H1 (cell line): ENCODE results near the gene CYLD. TPM values are rescaled to one million over a fixed set of nuclear protein-coding genes. Genes with fewer than 3 reads are reported as not detected.
A peak's percentile ranks its signal among the peaks of the same experiment; 100 is the strongest.

Experiments used
- CTCF ChIA-PET: fragments of 300-600 bp; sonication (Branson Sonifier 250); formaldehyde crosslinking; loops from one replicate; lab custom pipeline; 2021; ENCODE audit not compliant: partially characterized antibody; lab: Charles Lee
- POLR2A ChIA-PET: fragments of 300-600 bp; sonication (Branson Sonifier 250); formaldehyde crosslinking; loops from one replicate; lab custom pipeline; 2021; ENCODE audit warnings: inconsistent platforms; ENCODE audit not compliant: partially characterized antibody; lab: Charles Lee
- DNase-seq, 2 experiments: peaks; one replicate each; pipeline versions ENCODE4 v3.0.0 to v3.0.0-alpha.2; 2010 to 2022; ENCODE audit warnings: low spot score in 2 of 2, low read depth in 1 of 2, mixed read lengths in 1 of 2
- FAIRE-seq: peaks from 2 replicates; lab custom pipeline; 2011; peaks lifted over from hg19 to GRCh38; lab: Jason Lieb, UNC
- H2AFZ ChIP-seq: 2 replicates; pipeline ENCODE4 v1.8.1; 2012; ENCODE audit warnings: low read length, inconsistent platforms
- H2AK5ac ChIP-seq: 2 replicates; pipeline ENCODE4 v1.6.1; 2013; ENCODE audit warnings: low read depth, low read length
- H2BK120ac ChIP-seq: replicated peaks from 2 replicates; pipeline ENCODE3; 2013; ENCODE audit warnings: low read depth, low read length, inconsistent platforms
- H2BK12ac ChIP-seq: 2 replicates; pipeline ENCODE4 v1.6.1; 2013; ENCODE audit warnings: low read depth, low read length
- H2BK15ac ChIP-seq: 2 replicates; pipeline ENCODE4 v1.6.1; 2013; ENCODE audit warnings: low read length
- H2BK20ac ChIP-seq: 2 replicates; pipeline ENCODE4 v1.6.1; 2013; ENCODE audit warnings: low read length
- H2BK5ac ChIP-seq: 2 replicates; pipeline ENCODE4 v1.6.1; 2013; ENCODE audit warnings: low read depth, low read length
- H3K14ac ChIP-seq: 2 replicates; pipeline ENCODE4 v1.6.1; 2013; ENCODE audit warnings: inconsistent platforms; ENCODE audit not compliant: insufficient read length
- H3K18ac ChIP-seq: 2 replicates; pipeline ENCODE4 v1.6.1; 2013; ENCODE audit warnings: low read length; ENCODE audit errors: extremely low read depth
- H3K23ac ChIP-seq: 2 replicates; pipeline ENCODE4 v1.6.1; 2013; ENCODE audit warnings: inconsistent platforms; ENCODE audit not compliant: insufficient read length
- H3K23me2 ChIP-seq: 2 replicates; pipeline ENCODE4 v1.6.1; 2013; ENCODE audit warnings: low read depth, low read length
- H3K27ac ChIP-seq: 2 replicates; pipeline ENCODE4 v1.6.1; 2011; ENCODE audit warnings: low read depth, low read length, inconsistent platforms
- H3K27me3 ChIP-seq, 4 experiments: replicated peaks in 1 of 4; 1 replicate in 1 of 4; 2 replicates in 3 of 4; pipeline versions ENCODE4 v1.6.1 to v1.8.1; 2011 to 2013; ENCODE audit warnings: low read length in 3 of 4, mild to moderate bottlenecking in 3 of 4, inconsistent platforms in 2 of 4, mixed read lengths in 2 of 4, moderate library complexity in 1 of 4; ENCODE audit not compliant: control insufficient read depth in 3 of 4, insufficient read depth in 3 of 4; ENCODE audit errors: extremely low read depth in 1 of 4
- H3K36me3 ChIP-seq, 4 experiments: 2 replicates each; pipeline versions ENCODE4 v1.6.1 to v1.8.1; 2011 to 2013; ENCODE audit warnings: mild to moderate bottlenecking in 4 of 4, low read length in 3 of 4, moderate library complexity in 2 of 4, control low read depth in 1 of 4, inconsistent platforms in 1 of 4; ENCODE audit not compliant: insufficient read depth in 4 of 4, control insufficient read depth in 2 of 4
- H3K4ac ChIP-seq: replicated peaks from 2 replicates; pipeline ENCODE3; 2013; ENCODE audit warnings: low read length, low read depth, mixed read lengths, inconsistent platforms; ENCODE audit not compliant: insufficient read length
- H3K4me1 ChIP-seq, 4 experiments: replicated peaks in 1 of 4; 1 replicate in 1 of 4; 2 replicates in 3 of 4; pipeline versions ENCODE4 v1.6.1 to v1.8.1; 2011 to 2013; ENCODE audit warnings: low read length in 3 of 4, inconsistent platforms in 2 of 4, mixed read lengths in 1 of 4; ENCODE audit not compliant: insufficient read depth in 4 of 4, control insufficient read depth in 3 of 4
- H3K4me2 ChIP-seq, 2 experiments: 2 replicates each; pipeline versions ENCODE4 v1.6.1 to v1.8.1; 2011 to 2013; ENCODE audit warnings: low read depth in 2 of 2, low read length in 2 of 2, control low read depth in 1 of 2, inconsistent platforms in 1 of 2, mild to moderate bottlenecking in 1 of 2; ENCODE audit not compliant: insufficient read depth in 1 of 2
- H3K4me3 ChIP-seq, 4 experiments: fragments of 200-600, 300-600 bp in 1 of 4; sonication (generic), shearing (Covaris generic), sonication (Bioruptor Twin) in 1 of 4; 2 replicates each; pipeline versions ENCODE4 v1.5.1 to v1.8.1; 2011 to 2016; ENCODE audit warnings: low read length in 4 of 4, low read depth in 3 of 4, control low read depth in 2 of 4, inconsistent platforms in 2 of 4, mild to moderate bottlenecking in 2 of 4, mixed read lengths in 1 of 4, moderate library complexity in 1 of 4; ENCODE audit not compliant: insufficient read depth in 2 of 4; ENCODE audit errors: extremely low read depth in 1 of 4
- H3K56ac ChIP-seq: replicated peaks from 2 replicates; pipeline ENCODE3; 2013; ENCODE audit warnings: low read depth, mild to moderate bottlenecking, mixed read lengths, low read length, inconsistent platforms; ENCODE audit not compliant: insufficient read length
- H3K79me1 ChIP-seq: 2 replicates; pipeline ENCODE4 v1.6.1; 2013; ENCODE audit warnings: low read depth, low read length, control low read depth
- H3K79me2 ChIP-seq, 2 experiments: 2 replicates each; pipeline versions ENCODE4 v1.6.1 to v1.8.1; 2012 to 2013; ENCODE audit warnings: low read length in 2 of 2, mild to moderate bottlenecking in 2 of 2, inconsistent platforms in 1 of 2; ENCODE audit not compliant: insufficient read depth in 2 of 2, control insufficient read depth in 1 of 2
- H3K9ac ChIP-seq, 4 experiments: replicated peaks in 1 of 4; 1 replicate in 1 of 4; 2 replicates in 3 of 4; pipeline versions ENCODE4 v1.6.1 to v1.8.1; 2011 to 2013; ENCODE audit warnings: low read depth in 3 of 4, low read length in 3 of 4, control low read depth in 2 of 4, mild to moderate bottlenecking in 2 of 4, moderate library complexity in 2 of 4, inconsistent platforms in 1 of 4; ENCODE audit errors: extremely low read depth in 1 of 4
- H3K9me3 ChIP-seq, 2 experiments: 2 replicates each; pipeline versions ENCODE4 v1.6.1 to v1.8.1; 2012 to 2013; ENCODE audit warnings: mild to moderate bottlenecking in 2 of 2, moderate library complexity in 2 of 2, control low read depth in 1 of 2, inconsistent platforms in 1 of 2, low read depth in 1 of 2, low read length in 1 of 2, mixed read lengths in 1 of 2; ENCODE audit not compliant: insufficient read depth in 2 of 2
- H4K20me1 ChIP-seq, 2 experiments: replicated peaks in 1 of 2; 2 replicates each; pipeline versions ENCODE3 to v1.8.1; 2011 to 2013; ENCODE audit warnings: inconsistent platforms in 2 of 2, low read length in 2 of 2, mild to moderate bottlenecking in 1 of 2; ENCODE audit not compliant: insufficient read depth in 2 of 2, control insufficient read depth in 1 of 2
- H4K5ac ChIP-seq: 2 replicates; pipeline ENCODE4 v1.6.1; 2013; ENCODE audit warnings: low read length, low read depth, mixed read lengths, inconsistent platforms; ENCODE audit not compliant: insufficient read length
- H4K8ac ChIP-seq: 2 replicates; pipeline ENCODE4 v1.8.0; 2013; ENCODE audit warnings: mild to moderate bottlenecking, moderate library complexity, low read length, inconsistent platforms; ENCODE audit not compliant: insufficient read depth; ENCODE audit errors: extremely low read depth
- H4K91ac ChIP-seq: replicated peaks from 2 replicates; pipeline ENCODE3; 2013; ENCODE audit warnings: low read length, mixed read lengths, inconsistent platforms; ENCODE audit not compliant: insufficient read length
- RFX5 ChIP-seq: IDR thresholded peaks from 2 replicates; pipeline ENCODE4 v1.6.1; 2011; ENCODE audit warnings: low read depth, low read length, improper control_type of control experiment, borderline replicate concordance
- WGBS, 2 experiments: shearing (Covaris generic) in 1 of 2; methylation state at CpG; one replicate each; pipeline versions ENCODE4 v1.1.6 to v1.1.7; 2013 to 2015; ENCODE audit warnings: low lambda C conversion rate in 2 of 2, mixed read lengths in 2 of 2, inconsistent platforms in 1 of 2, low coverage in 1 of 2, missing lambda C conversion rate in 1 of 2; ENCODE audit not compliant: insufficient replicate concordance in 2 of 2, insufficient coverage in 1 of 2, insufficient read length in 1 of 2; ENCODE audit errors: extremely low coverage in 1 of 2, missing lambda C conversion rate in 1 of 2; 5-methylcytosine and 5-hydroxymethylcytosine counted together
- polyA plus RNA-seq, 7 experiments: library from polyadenylated mRNA; depleted of rRNA in 3 of 7; stranded (reverse) in 5 of 7; unstranded in 2 of 7; fragments of >200 nt in 5 of 7; fragments of 200-250 nt in 2 of 7; gene quantifications; 1 replicate in 5 of 7; 2 replicates in 1 of 7; 4 replicates in 1 of 7; pipeline versions ENCODE4 v1.2.1 to v1.2.3, GENCODE V29; 2011 to 2013; ENCODE audit warnings: missing spikeins in 2 of 7, mixed read lengths in 2 of 7
- total RNA-seq: library from RNA; stranded (reverse); fragmentation: NEBNext Ultra II Directional; extraction: Animal tissue kit (Norgen Biotek cat#: 25700); gene quantifications from 2 replicates; pipeline ENCODE4 v1.2.1, GENCODE V29; 2021

The CYLD gene
- total and polyA plus RNA-seq, 2 of the 8 experiments (the other 6 are each of a cell fraction or from before 2014, with no cell fraction given), result 3.7 to 18.8 TPM

DNA sequence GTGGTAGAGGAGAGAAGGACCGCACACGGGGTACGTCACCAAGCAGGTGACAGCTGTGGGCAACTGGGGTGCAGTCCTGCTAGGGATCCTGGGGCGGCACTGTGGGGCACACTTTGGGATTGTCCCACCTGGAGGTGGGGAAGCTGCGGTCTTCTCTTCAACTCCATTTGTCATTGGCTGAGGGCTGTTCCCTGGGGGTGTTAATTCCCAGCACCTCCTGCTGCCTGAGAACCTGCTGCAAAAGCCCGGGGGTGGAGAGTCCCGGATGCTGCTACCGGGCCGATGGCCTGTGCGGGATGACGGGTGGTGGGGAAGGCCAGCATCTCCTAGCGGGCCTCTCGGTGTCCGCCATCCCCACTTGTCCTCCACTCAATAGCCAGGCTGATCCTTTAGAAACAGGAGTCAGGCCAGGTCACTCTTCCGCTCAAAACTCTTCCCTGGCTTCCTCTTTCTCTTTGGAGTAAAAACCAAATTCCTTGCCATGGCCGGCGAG, 100.2 kb downstream of the CYLD start:
- H3K4me3 ChIP-seq, result no peak overlapping the region
- no peak overlapping the region for H4K8ac ChIP-seq
- no peaks in the 10 kb centered on the region; a peak in 1 of 4 replicates for H3K9me3 ChIP-seq
- no peak overlapping the region for H2AFZ ChIP-seq
- FAIRE-seq, result no peak
- no peaks in the 10 kb centered on the region for H3K79me1 ChIP-seq
- H2BK120ac ChIP-seq, result no peak overlapping the region
- no peak overlapping the region for H4K91ac ChIP-seq
- CTCF ChIA-PET, result interaction anchor here (0.7 kb wide), 1 partner anchor 41 kb away, joined by 3 read pairs; no protein-coding TSS in a partner anchor
- no peak overlapping the region for H2BK12ac ChIP-seq
- no peak overlapping the region for H2BK5ac ChIP-seq
- H2BK20ac ChIP-seq, result no peak overlapping the region
- no peak overlapping the region for H2AK5ac ChIP-seq
- no peak overlapping the region for H3K56ac ChIP-seq
- TF ChIP-seq RFX5, result no peak
- TF ChIP-seq, all 59 proteins: peak for 0
- H3K23me2 ChIP-seq, result no peaks in the 10 kb centered on the region
- peaks cover 0 to 2% (median 1%) of the 10 kb centered on the region in 4 experiments; a peak in 2 of 7 replicates for H3K4me1 ChIP-seq
- WGBS, 2 experiments, result 96% methylated on average over 16 of the region's 17 CpGs; no CpG with 5 or more reads in 1 of the 2 experiments
- H3K9ac ChIP-seq, result no peak overlapping the region
- no peak overlapping the region for H3K23ac ChIP-seq
- no peak overlapping the region for H4K5ac ChIP-seq
- H4K20me1 ChIP-seq, result peaks cover 0 to 1% of the 10 kb centered on the region in 2 experiments
- DNase-seq, result peak in 1 of 2 experiments; percentile 37
- H3K27me3 ChIP-seq, result no peaks in the 10 kb centered on the region
- POLR2A ChIA-PET, result no interaction called here
- no peak overlapping the region for H2BK15ac ChIP-seq
- no peaks in the 10 kb centered on the region for H3K79me2 ChIP-seq
- no peaks in the 10 kb centered on the region for H3K36me3 ChIP-seq
- no peak overlapping the region for H3K14ac ChIP-seq
- H3K18ac ChIP-seq, result no peak overlapping the region
- H3K4me2 ChIP-seq, result no peak overlapping the region; a peak in 1 of 4 replicates
- H3K4ac ChIP-seq, result no peak overlapping the region
- no peak overlapping the region for H3K27ac ChIP-seq
